Measurements from ENCODE around the gene ABHD1.
"Not testable (repeated sequence)": the region's sequence is repeated elsewhere in the genome, so short reads cannot be mapped to it uniquely, and the experiment has no call there.

The ABHD1 gene

GRCh38 chr2:27175330-27175729 is 51.7 kb downstream of the ABHD1 start:
- peaks cover 7% of the 10 kb centered on the region for H3K4me1 ChIP-seq (ENCODE audit: control insufficient read depth, insufficient read depth, low read length)
- no peak overlapping the region for H3K4me3 ChIP-seq (ENCODE audit: low read length)
- H3K9ac ChIP-seq (ENCODE audit: low read length), result no peak overlapping the region
- no peaks in the 10 kb centered on the region for H3K9me3 ChIP-seq (ENCODE audit: control insufficient read depth, low read length)
- H3K36me3 ChIP-seq (ENCODE audit: control insufficient read depth, insufficient read depth, low read length), result no peaks in the 10 kb centered on the region
- H3K27me3 ChIP-seq (ENCODE audit: control insufficient read depth, insufficient read depth, low read length), result no peaks in the 10 kb centered on the region

- H3K4me1 ChIP-seq (ENCODE audit: control insufficient read depth, insufficient read depth, low read length); H3K4me3 ChIP-seq (ENCODE audit: low read length); H3K27me3 ChIP-seq (ENCODE audit: control insufficient read depth, insufficient read depth, low read length); H3K9ac ChIP-seq (ENCODE audit: low read length); H3K36me3 ChIP-seq (ENCODE audit: control insufficient read depth, insufficient read depth, low read length); H3K9me3 ChIP-seq (ENCODE audit: control insufficient read depth, low read length): not testable (repeated sequence)
Measured at GRCh38 chr2:27175781-27176180, 52.2 kb downstream of the ABHD1 start.

- H3K4me3 ChIP-seq (ENCODE audit: low read length), result no peak overlapping the region
- H3K36me3 ChIP-seq (ENCODE audit: control insufficient read depth, insufficient read depth, low read length), result no peaks in the 10 kb centered on the region
- no peaks in the 10 kb centered on the region for H3K9me3 ChIP-seq (ENCODE audit: control insufficient read depth, low read length)
- H3K9ac ChIP-seq (ENCODE audit: low read length), result no peak overlapping the region
- H3K4me1 ChIP-seq (ENCODE audit: control insufficient read depth, insufficient read depth, low read length), result no peaks in the 10 kb centered on the region
- no peaks in the 10 kb centered on the region for H3K27me3 ChIP-seq (ENCODE audit: control insufficient read depth, insufficient read depth, low read length)
Measured at GRCh38 chr2:27177441-27178351, 54.1 kb downstream of the ABHD1 start.

- no peaks in the 10 kb centered on the region for H3K9me3 ChIP-seq (ENCODE audit: control insufficient read depth, low read length)
- no peaks in the 10 kb centered on the region for H3K4me1 ChIP-seq (ENCODE audit: control insufficient read depth, insufficient read depth, low read length)
- H3K9ac ChIP-seq (ENCODE audit: low read length), result no peak overlapping the region
- no peaks in the 10 kb centered on the region for H3K36me3 ChIP-seq (ENCODE audit: control insufficient read depth, insufficient read depth, low read length)
- no peak overlapping the region for H3K4me3 ChIP-seq (ENCODE audit: low read length)
- H3K27me3 ChIP-seq (ENCODE audit: control insufficient read depth, insufficient read depth, low read length), result no peaks in the 10 kb centered on the region
Measured at GRCh38 chr2:27178469-27178868, 54.9 kb downstream of the ABHD1 start.

GRCh38 chr2:27179344-27180000 is 55.9 kb downstream of the ABHD1 start:
- no peak overlapping the region for H3K9ac ChIP-seq (ENCODE audit: low read length)
- no peak overlapping the region for H3K4me3 ChIP-seq (ENCODE audit: low read length)
- no peaks in the 10 kb centered on the region for H3K27me3 ChIP-seq (ENCODE audit: control insufficient read depth, insufficient read depth, low read length)
- H3K9me3 ChIP-seq (ENCODE audit: control insufficient read depth, low read length), result no peaks in the 10 kb centered on the region
- H3K4me1 ChIP-seq (ENCODE audit: control insufficient read depth, insufficient read depth, low read length), result no peaks in the 10 kb centered on the region
- no peaks in the 10 kb centered on the region for H3K36me3 ChIP-seq (ENCODE audit: control insufficient read depth, insufficient read depth, low read length)
